Neural progenitor cell (in vitro differentiated cells): ENCODE data around the gene C6orf89. TPM values are rescaled to one million over a fixed set of nuclear protein-coding genes. Genes with fewer than 3 reads are reported as not detected.
A peak's percentile ranks its signal among the peaks of the same experiment; 100 is the strongest.

Experiments
- DNase-seq: peaks from one replicate; pipeline ENCODE4 v3.0.0-alpha.2; 2016; ENCODE audit warnings: low spot score
- H2AFZ ChIP-seq: fragments of 200-600 bp; sonication (generic); replicated peaks from 2 replicates; pipeline ENCODE4 v1.6.1; 2016; ENCODE audit warnings: antibody characterized with exemption
- H3F3A ChIP-seq: fragments of 200-600 bp; sonication (generic); 2 replicates; pipeline ENCODE4 v1.6.1; 2016; ENCODE audit warnings: antibody characterized with exemption, low read depth
- H3K27ac ChIP-seq: fragments of 200-600 bp; sonication (generic); 2 replicates; pipeline ENCODE4 v1.5.1; 2016; ENCODE audit warnings: mild to moderate bottlenecking
- H3K27me3 ChIP-seq: fragments of 200-600 bp; sonication (generic); 2 replicates; pipeline ENCODE4 v1.6.1; 2016; ENCODE audit warnings: mild to moderate bottlenecking, moderate library complexity
- H3K36me3 ChIP-seq: fragments of 200-600 bp; sonication (generic); 2 replicates; pipeline ENCODE4 v1.5.1; 2016
- H3K4me1 ChIP-seq: fragments of 200-600 bp; sonication (generic); 2 replicates; pipeline ENCODE4 v1.6.1; 2016; ENCODE audit warnings: mixed run types
- H3K4me2 ChIP-seq: fragments of 200-600 bp; sonication (generic); 2 replicates; pipeline ENCODE4 v1.6.1; 2016
- H3K4me3 ChIP-seq: fragments of 200-600 bp; sonication (generic); 2 replicates; pipeline ENCODE4 v1.5.1; 2016
- H3K79me2 ChIP-seq: fragments of 200-600 bp; sonication (generic); 2 replicates; pipeline ENCODE4 v1.6.1; 2016; ENCODE audit warnings: low read depth
- H3K9ac ChIP-seq: fragments of 200-600 bp; sonication (generic); 2 replicates; pipeline ENCODE4 v1.6.1; 2016
- H3K9me3 ChIP-seq: fragments of 200-600 bp; sonication (generic); 2 replicates; pipeline ENCODE4 v1.5.1; 2016; ENCODE audit warnings: low read depth
- H4K20me1 ChIP-seq: fragments of 200-600 bp; sonication (generic); 2 replicates; pipeline ENCODE4 v1.6.1; 2016; ENCODE audit warnings: low read depth
- H3K27ac Mint-ChIP-seq: 3 replicates; pipeline ENCODE4 v1.8.0; 2021; ENCODE audit warnings: mixed read lengths
- H3K27me3 Mint-ChIP-seq: 2 replicates; pipeline ENCODE4 v1.8.0; 2022; ENCODE audit warnings: low read depth, mild to moderate bottlenecking, inconsistent platforms, moderate library complexity, mixed read lengths; ENCODE audit not compliant: insufficient read depth
- H3K36me3 Mint-ChIP-seq: 3 replicates; pipeline ENCODE4 v1.8.0; 2021; ENCODE audit warnings: mixed read lengths
- H3K4me1 Mint-ChIP-seq: 3 replicates; pipeline ENCODE4 v1.8.0; 2021; ENCODE audit warnings: mixed read lengths
- H3K4me3 Mint-ChIP-seq: 3 replicates; pipeline ENCODE4 v1.8.0; 2021; ENCODE audit warnings: mild to moderate bottlenecking, moderate library complexity, mixed read lengths
- H3K9me3 Mint-ChIP-seq: 3 replicates; pipeline ENCODE4 v1.8.0; 2020; ENCODE audit warnings: mixed read lengths
- EZH2 ChIP-seq: fragments of 200-600 bp; sonication (generic); IDR thresholded peaks from 2 replicates; pipeline ENCODE4 v1.6.1; 2017; ENCODE audit warnings: antibody characterized with exemption, mild to moderate bottlenecking, moderate library complexity
- EZH2phosphoT487 ChIP-seq: fragments of 200-600 bp; sonication (generic); IDR thresholded peaks from 2 replicates; pipeline ENCODE4 v1.6.1; 2017; ENCODE audit warnings: antibody characterized with exemption
- total RNA-seq: library from RNA; depleted of rRNA; stranded (reverse); fragments of >200 nt; gene quantifications from 2 replicates; pipeline ENCODE4 v1.2.3, GENCODE V29; 2015; ENCODE audit warnings: low replicate concordance
- TF ChIP-seq, protein P1 (sequence below): fragments of 200-600 bp; sonication (generic); IDR thresholded peaks from 2 replicates; pipeline ENCODE4 v1.5.1; 2017; ENCODE audit warnings: antibody characterized with exemption, mild to moderate bottlenecking

Gene C6orf89
- total RNA-seq, 1 donor from 2014 or later = 21.2 TPM

DNA sequence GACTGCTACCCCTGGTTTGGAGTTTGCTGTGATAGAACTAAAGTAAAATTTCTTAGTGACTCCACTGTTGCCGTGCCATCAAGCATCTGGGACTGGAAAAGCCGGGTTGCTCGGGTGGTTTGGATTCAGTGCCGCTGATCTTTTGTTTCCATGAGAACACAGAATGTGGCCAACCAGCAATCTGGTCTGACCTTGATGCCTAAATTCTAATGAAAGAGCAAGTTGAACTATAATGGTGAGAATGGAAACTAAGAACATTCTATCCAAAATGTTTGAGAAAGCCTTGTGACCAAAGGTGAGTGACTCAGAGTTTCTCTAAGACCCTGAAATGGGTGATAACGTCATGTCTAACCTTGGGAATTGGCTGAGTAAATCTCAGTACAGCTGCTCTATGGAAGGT is 58.9 kb downstream of the C6orf89 start:
- no peak overlapping the region for H3K9ac ChIP-seq
- H3K79me2 ChIP-seq = no peaks in the 10 kb centered on the region
- peaks cover 7% of the 10 kb centered on the region for H3K4me1 ChIP-seq
- H3K27me3 Mint-ChIP-seq = peaks cover 7% of the 10 kb centered on the region
- no peak overlapping the region for H3K4me3 Mint-ChIP-seq
- TF ChIP-seq EZH2phosphoT487 (no peak), EZH2 (no peak)
- TF ChIP-seq, protein P1, sequence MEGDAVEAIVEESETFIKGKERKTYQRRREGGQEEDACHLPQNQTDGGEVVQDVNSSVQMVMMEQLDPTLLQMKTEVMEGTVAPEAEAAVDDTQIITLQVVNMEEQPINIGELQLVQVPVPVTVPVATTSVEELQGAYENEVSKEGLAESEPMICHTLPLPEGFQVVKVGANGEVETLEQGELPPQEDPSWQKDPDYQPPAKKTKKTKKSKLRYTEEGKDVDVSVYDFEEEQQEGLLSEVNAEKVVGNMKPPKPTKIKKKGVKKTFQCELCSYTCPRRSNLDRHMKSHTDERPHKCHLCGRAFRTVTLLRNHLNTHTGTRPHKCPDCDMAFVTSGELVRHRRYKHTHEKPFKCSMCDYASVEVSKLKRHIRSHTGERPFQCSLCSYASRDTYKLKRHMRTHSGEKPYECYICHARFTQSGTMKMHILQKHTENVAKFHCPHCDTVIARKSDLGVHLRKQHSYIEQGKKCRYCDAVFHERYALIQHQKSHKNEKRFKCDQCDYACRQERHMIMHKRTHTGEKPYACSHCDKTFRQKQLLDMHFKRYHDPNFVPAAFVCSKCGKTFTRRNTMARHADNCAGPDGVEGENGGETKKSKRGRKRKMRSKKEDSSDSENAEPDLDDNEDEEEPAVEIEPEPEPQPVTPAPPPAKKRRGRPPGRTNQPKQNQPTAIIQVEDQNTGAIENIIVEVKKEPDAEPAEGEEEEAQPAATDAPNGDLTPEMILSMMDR = no peak
- peaks cover 5% of the 10 kb centered on the region for H3K4me1 Mint-ChIP-seq
- H3F3A ChIP-seq = no peaks in the 10 kb centered on the region
- no peak overlapping the region for H3K27ac ChIP-seq
- H3K27me3 ChIP-seq = no peaks in the 10 kb centered on the region
- peaks cover 13% of the 10 kb centered on the region for H3K9me3 Mint-ChIP-seq
- H3K27ac Mint-ChIP-seq = peak overlapping the region; percentile 37
- H3K9me3 ChIP-seq = no peaks in the 10 kb centered on the region
- peak overlapping the region; percentile 17 for H2AFZ ChIP-seq
- H3K4me2 ChIP-seq = no peak overlapping the region
- peaks cover 2% of the 10 kb centered on the region for H3K36me3 Mint-ChIP-seq
- no peak for DNase-seq
- H3K4me3 ChIP-seq = no peak overlapping the region
- H3K36me3 ChIP-seq = no peaks in the 10 kb centered on the region
- no peaks in the 10 kb centered on the region for H4K20me1 ChIP-seq

DNA sequence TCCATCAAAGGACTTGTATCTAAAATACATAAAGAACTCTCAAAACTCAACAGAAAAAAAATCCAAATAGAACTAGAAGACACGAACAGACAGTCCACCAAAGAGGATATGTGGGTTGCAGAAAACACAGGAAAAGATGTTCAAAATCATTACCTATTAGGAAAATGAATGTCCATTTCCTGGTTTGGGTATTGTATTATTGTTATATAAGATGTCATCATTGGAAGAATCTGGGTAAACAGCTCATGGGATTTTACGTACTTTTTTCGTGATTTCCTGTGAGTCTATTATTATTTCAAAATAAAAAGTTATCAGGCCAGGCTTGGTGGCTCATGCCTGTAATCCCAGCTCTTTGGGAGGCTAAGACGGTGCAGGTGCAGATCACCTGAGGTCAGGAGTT is 59.5 kb downstream of the C6orf89 start:
- TF ChIP-seq, protein P1 = no peak
- TF ChIP-seq EZH2 (no peak), EZH2phosphoT487 (no peak)
- H3K36me3 Mint-ChIP-seq = peaks cover 1% of the 10 kb centered on the region
- Histone ChIP-seq H3K4me2 (no peak overlapping the region), H3K27me3 (no peaks in the 10 kb centered on the region), H3K79me2 (no peaks in the 10 kb centered on the region), H3K4me3 (no peak overlapping the region), H3K9me3 (no peaks in the 10 kb centered on the region), H2AFZ (no peak overlapping the region), H3K36me3 (no peaks in the 10 kb centered on the region), H3F3A (no peaks in the 10 kb centered on the region), H3K9ac (no peak overlapping the region), H4K20me1 (no peaks in the 10 kb centered on the region), H3K4me1 (peaks cover 7% of the 10 kb centered on the region), H3K27ac (no peak overlapping the region)
- DNase-seq = no peak
- H3K27me3 Mint-ChIP-seq = peaks cover 6% of the 10 kb centered on the region
- no peak overlapping the region for H3K27ac Mint-ChIP-seq
- H3K9me3 Mint-ChIP-seq = peaks cover 10% of the 10 kb centered on the region
- H3K4me3 Mint-ChIP-seq = no peak overlapping the region
- peaks cover 5% of the 10 kb centered on the region for H3K4me1 Mint-ChIP-seq

DNA sequence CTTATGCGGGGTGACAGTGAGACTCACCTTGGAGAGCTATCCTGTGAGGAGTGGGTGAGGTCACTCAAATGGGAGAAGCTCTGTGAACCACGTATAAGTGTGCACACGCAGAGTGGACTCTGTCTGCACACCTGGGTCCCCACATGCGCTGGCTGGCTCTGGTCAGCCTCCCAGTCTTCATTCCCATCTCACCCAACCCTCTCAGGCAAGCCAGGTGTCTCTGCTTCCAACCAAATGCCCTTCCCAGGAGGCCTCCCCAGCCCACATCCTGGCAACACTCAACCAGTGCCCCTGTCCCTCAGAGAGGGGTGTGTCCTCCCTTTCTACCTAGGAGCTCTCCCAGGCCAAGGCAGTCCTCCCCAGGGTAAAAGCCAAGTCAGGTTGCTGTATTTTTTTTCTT is 60.8 kb downstream of the C6orf89 start:
- no peak overlapping the region for H2AFZ ChIP-seq
- no peak for DNase-seq
- no peaks in the 10 kb centered on the region for H3K9me3 ChIP-seq

More for the DNA sequence above, 60.8 kb downstream of the C6orf89 start:
- peaks cover 4% of the 10 kb centered on the region for H3K9me3 Mint-ChIP-seq
- Histone ChIP-seq H3K79me2 (no peaks in the 10 kb centered on the region), H3K9ac (no peak overlapping the region), H3K36me3 (no peaks in the 10 kb centered on the region), H3K4me2 (no peak overlapping the region), H3K27me3 (no peaks in the 10 kb centered on the region), H3K4me1 (peaks cover 7% of the 10 kb centered on the region), H3F3A (no peaks in the 10 kb centered on the region), H3K4me3 (no peak overlapping the region), H4K20me1 (no peaks in the 10 kb centered on the region), H3K27ac (no peak overlapping the region)
- H3K4me1 Mint-ChIP-seq = peaks cover 3% of the 10 kb centered on the region
- no peaks in the 10 kb centered on the region for H3K36me3 Mint-ChIP-seq
- TF ChIP-seq EZH2 (no peak), EZH2phosphoT487 (no peak)
- TF ChIP-seq, protein P1 = no peak
- peaks cover 4% of the 10 kb centered on the region for H3K27me3 Mint-ChIP-seq
- H3K4me3 Mint-ChIP-seq = no peak overlapping the region
- H3K27ac Mint-ChIP-seq = no peak overlapping the region
